HG02798 (cell line): Measurements from ENCODE around the gene SLFN12L.
"Not testable (repeated sequence)": the region's sequence is repeated elsewhere in the genome, so short reads cannot be mapped to it uniquely, and the experiment has no call there.

ENCODE experiments used
- ATAC-seq: cut with Tn5 transposase; IDR thresholded peaks from one replicate; pipeline ENCODE4 v1.9.1; 2021; ENCODE audit warnings: mild to moderate bottlenecking; ENCODE audit not compliant: unreplicated experiment, poor library complexity

Gene SLFN12L

GRCh38 chr17:35543856-35544255 lies 6.4 kb upstream of the SLFN12L start:
- no peak for ATAC-seq

- no peak for ATAC-seq
These were observed 5.5 kb upstream of the SLFN12L start for GRCh38 chr17:35542990-35543389.

DNA sequence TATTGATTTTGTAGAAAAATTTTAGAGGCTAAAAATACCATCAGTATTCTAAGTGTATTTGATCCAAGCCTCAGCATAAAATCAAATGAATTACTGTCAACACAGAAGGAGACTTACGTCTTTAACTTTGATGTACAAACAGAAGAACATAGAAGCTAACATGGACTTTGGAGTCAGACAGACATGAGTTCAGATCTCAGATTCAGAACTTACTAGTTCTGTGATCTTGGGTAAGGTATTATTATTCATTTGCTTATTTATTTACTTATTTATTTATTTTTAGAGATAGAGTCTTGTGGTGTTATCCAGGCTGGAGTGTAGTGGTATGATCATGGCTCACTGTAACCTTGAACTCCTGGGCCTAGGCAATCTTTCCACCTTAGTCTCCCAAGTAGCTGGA lies 4.0 kb upstream of the SLFN12L start:
- ATAC-seq, result no peak

GRCh38 chr17:35540589-35541404 lies 3.3 kb upstream of the SLFN12L start:
- no peak for ATAC-seq

- ATAC-seq, result no peak
These were observed 2.2 kb upstream of the SLFN12L start for GRCh38 chr17:35539659-35540026.

GRCh38 chr17:35536664-35537171 lies 760 bp downstream of the SLFN12L start:
- ATAC-seq, result no peak

GRCh38 chr17:35535406-35535805 lies 2.1 kb downstream of the SLFN12L start:
- not testable (repeated sequence) for ATAC-seq

DNA sequence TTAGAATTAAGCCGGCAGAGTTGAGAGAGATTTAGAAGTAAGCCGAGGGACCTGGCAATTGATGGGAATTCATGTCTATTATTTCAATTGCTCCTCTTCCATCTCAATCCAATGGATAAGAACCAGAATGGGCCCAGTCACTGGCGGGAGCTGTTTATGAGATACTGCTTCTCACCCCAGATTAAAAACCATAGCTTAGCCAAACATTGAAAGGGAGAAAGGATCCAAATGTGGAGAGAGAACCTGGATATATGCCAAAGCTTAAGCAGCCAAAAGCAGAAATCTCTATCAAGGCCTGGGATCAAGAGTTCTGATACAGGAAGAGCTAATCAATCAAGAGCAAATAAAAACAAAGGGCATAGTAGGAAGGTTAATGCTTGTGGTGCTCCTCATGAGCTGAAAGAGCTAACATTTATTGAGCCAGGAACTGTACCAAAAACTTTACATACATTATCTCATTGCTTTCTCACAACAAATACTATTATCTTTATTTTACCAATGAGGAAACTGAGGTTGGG lies 2.8 kb downstream of the SLFN12L start:
- ATAC-seq, result no peak

- no peak for ATAC-seq
These were observed 6.3 kb downstream of the SLFN12L start for GRCh38 chr17:35531160-35531559.

- ATAC-seq, result no peak
These were observed 7.6 kb downstream of the SLFN12L start for GRCh38 chr17:35529866-35530265.

DNA sequence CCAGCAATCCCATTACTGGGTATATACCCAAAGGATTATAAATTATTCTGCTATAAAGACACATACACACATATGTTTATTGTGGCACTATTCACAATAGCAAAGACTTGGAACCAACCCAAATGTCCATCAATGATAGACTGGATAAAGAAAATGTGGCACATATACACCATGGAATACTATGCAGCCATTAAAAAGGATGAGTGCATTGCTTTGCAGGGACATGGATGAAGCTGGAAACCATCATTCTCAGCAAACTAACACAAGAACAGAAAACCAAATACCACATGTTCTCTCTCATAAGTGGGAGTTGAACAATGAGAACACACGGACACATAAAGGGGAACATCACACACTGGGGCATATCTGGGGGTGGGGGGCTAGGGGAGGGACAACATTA lies 8.2 kb downstream of the SLFN12L start:
- not testable (repeated sequence) for ATAC-seq

DNA sequence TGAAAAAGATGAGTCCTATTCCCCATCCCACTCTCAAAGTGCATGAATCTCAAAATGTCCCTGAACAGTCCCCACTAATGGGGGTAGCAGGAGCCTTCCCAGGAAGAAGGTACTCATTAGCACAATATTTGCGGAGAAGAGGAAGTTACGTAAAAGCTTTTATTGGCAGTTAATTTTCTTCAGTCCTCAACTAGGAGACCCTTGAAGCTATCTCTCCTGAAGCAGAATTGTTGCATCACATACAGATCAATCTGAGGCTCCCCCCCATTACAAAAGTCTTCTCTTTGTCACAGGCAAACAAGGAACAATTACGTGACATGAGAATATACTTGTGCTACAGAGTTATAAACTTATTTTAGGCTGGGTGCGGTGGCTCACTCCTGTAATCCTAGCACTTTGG lies 14.2 kb downstream of the SLFN12L start:
- no peak for ATAC-seq

DNA sequence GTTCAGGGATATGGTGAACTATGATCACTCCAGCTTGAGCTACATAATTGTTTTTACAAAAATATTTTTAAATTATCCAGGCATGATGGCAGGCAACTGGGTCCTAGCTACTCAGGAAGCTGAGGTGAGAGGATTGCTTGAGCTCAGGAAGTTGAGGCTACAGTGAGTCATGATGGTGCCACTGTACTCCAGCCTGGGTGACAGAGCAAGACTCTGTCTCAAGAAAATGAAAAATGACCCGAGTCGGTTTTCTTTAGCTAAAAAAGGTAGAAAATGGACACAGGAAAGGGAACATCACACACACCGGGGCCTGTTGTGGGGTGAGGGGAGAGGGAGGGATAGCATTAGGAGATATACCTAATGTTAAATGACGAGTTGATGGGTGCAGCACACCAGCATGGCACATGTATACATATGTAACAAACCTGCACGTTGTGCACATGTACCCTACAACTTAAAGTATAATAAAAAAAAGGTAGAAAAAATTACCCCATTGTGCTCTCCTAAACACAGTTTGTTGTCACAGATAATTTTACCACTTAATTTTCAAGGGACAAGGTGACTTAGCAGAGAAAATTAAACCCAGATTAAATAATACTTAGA lies 15.7 kb downstream of the SLFN12L start:
- ATAC-seq, result not testable (repeated sequence)

DNA sequence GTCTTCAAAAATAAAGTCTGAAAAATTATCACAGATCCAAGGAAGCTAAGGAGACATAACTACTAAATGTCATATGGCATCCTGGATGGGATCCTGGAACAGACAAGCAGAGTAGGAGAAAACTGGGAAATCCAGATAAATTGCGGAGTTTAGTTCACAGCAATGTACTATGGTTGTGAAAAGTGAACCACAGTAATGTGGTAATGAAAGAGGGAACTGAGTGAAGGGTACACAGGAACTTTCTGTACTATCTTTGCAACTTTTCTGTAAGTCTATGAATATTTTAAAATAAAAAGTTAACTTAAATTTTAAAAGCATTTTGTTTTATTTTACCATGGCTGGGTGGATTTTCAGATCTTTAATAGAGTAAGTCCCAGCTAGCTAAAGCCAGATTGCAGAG lies 16.3 kb downstream of the SLFN12L start:
- ATAC-seq, result no peak

DNA sequence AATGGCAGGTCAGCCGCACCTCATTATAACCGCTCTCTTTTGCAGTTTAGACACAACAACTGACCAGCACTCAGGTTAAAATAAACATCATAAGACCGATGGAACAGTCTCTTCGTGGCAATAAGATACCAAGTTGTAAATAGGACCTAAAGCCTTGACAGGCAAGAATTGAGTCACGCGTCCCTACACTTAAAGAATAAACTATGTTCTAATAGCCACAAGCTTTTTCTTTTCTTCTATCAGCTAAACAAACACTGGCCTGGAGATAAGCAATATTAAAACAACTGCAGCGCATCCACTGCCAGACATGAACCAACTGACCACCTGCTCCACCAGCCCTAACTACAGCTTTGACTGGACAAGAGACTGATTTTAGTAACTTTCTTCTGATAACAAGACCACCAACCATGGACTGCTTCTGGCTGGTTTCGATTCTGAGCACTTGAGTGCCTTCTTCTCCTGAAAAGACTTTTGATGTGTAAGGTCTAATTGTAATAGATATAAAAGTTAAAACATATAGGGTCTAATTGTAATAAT lies 17.5 kb downstream of the SLFN12L start:
- no peak for ATAC-seq

DNA sequence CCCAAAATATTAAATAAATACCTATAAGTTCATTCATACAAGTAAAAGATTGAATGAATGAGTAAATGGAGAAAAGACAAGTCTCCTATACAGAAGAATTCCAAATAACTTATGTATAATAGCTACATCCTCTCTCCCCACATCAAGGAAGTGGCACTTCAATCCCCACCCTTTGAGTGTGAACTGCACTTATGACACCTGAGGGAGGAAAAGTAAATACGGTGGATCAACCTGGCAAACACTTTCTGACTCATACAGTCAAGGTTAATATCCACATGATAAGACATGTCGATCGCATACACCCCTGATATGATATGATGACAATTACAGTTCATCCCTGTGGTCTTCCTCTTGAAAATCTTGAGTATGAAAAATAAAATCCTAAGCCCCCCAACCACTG lies 18.0 kb downstream of the SLFN12L start:
- no peak for ATAC-seq

GRCh38 chr17:35518431-35518830 lies 19.0 kb downstream of the SLFN12L start:
- not testable (repeated sequence) for ATAC-seq

GRCh38 chr17:35515027-35515426 lies 22.5 kb downstream of the SLFN12L start:
- no peak for ATAC-seq

GRCh38 chr17:35514564-35514963 lies 22.9 kb downstream of the SLFN12L start:
- no peak for ATAC-seq

GRCh38 chr17:35510052-35510451 lies 27.4 kb downstream of the SLFN12L start:
- no peak for ATAC-seq

DNA sequence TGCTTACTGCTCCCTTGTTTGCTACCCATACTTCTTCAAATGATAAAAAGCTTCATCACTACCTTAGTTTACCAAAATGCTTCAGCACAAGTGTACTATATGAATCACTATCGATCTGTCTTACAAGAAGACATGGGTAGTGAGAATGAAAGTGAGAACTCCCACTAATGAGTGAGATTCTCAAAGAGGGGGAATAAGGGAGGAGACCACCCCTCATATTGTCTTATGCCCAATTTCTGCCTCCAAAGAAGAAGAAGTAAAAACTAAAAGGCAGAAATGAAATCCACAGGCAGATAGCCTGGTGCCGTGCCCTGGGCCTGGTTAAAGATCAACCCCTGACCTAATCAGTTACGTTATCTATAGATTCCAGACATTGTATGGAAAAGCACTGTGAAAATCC lies 29.8 kb downstream of the SLFN12L start:
- ATAC-seq, result not testable (repeated sequence)
